ENCODE results near the gene PRRC2B. TPM values are rescaled to one million over a fixed set of nuclear protein-coding genes. Genes with fewer than 3 reads are reported as not detected.

Gene PRRC2B
- total RNA-seq, 1 donor from 2014 or later = 174 TPM

Other genes starting within 250 kb of the PRRC2B start
- 102 and 105 TPM in 2 replicates for gene FAM78A, start 117.6 kb upstream of the PRRC2B start, total RNA-seq
- gene PLPP7, start 104.4 kb upstream of the PRRC2B start, total RNA-seq = not detected in 2 replicates
- 40.6 and 47.1 TPM in 2 replicates for gene POMT1, start 108.8 kb downstream of the PRRC2B start, total RNA-seq
- gene UCK1, start 137.2 kb downstream of the PRRC2B start, total RNA-seq = 23.0 and 30.4 TPM in 2 replicates
- gene PRRT1B, start 151.4 kb downstream of the PRRC2B start, total RNA-seq = not detected in 2 replicates